Endodermal cell (in vitro differentiated cells): ENCODE measurements around the gene CACNA1H. TPM values are rescaled to one million over a fixed set of nuclear protein-coding genes. Genes with fewer than 3 reads are reported as not detected.

Source experiments
- DNase-seq: peaks from one replicate; pipeline ENCODE4 v3.0.0-alpha.2; 2017
- H3K27ac ChIP-seq: 2 replicates; pipeline ENCODE4 v1.5.1; 2013; ENCODE audit warnings: mild to moderate bottlenecking, low read depth, low read length, moderate library complexity
- H3K27me3 ChIP-seq: 2 replicates; pipeline ENCODE4 v1.6.1; 2013; ENCODE audit warnings: mild to moderate bottlenecking, low read length, moderate library complexity; ENCODE audit not compliant: insufficient read depth, control insufficient read depth, poor library complexity, severe bottlenecking
- H3K36me3 ChIP-seq: 2 replicates; pipeline ENCODE4 v1.7.0; 2013; ENCODE audit warnings: mild to moderate bottlenecking, low read length, moderate library complexity; ENCODE audit not compliant: control insufficient read depth, insufficient read depth
- H3K4me1 ChIP-seq: one replicate; pipeline ENCODE4 v1.7.0; 2013; ENCODE audit warnings: low read length; ENCODE audit not compliant: control insufficient read depth, insufficient read depth
- H3K4me3 ChIP-seq: 2 replicates; pipeline ENCODE4 v1.5.1; 2013; ENCODE audit warnings: mild to moderate bottlenecking, low read length, moderate library complexity
- H3K9ac ChIP-seq: 2 replicates; pipeline ENCODE4 v1.6.1; 2013; ENCODE audit warnings: mild to moderate bottlenecking, low read length, moderate library complexity; ENCODE audit not compliant: poor library complexity, severe bottlenecking; ENCODE audit errors: extremely low read depth
- H3K9me3 ChIP-seq: 2 replicates; pipeline ENCODE4 v1.6.1; 2013; ENCODE audit warnings: mild to moderate bottlenecking, low read length, moderate library complexity; ENCODE audit not compliant: control insufficient read depth
- H3K27ac Mint-ChIP-seq: 2 replicates; pipeline ENCODE4 v1.8.0; 2020; ENCODE audit warnings: mixed read lengths
- H3K27me3 Mint-ChIP-seq: 2 replicates; pipeline ENCODE4 v1.8.0; 2021; ENCODE audit warnings: mild to moderate bottlenecking, mixed read lengths; ENCODE audit not compliant: insufficient read depth
- H3K36me3 Mint-ChIP-seq: 2 replicates; pipeline ENCODE4 v1.8.0; 2020; ENCODE audit warnings: low read depth, mixed read lengths
- H3K4me1 Mint-ChIP-seq: 2 replicates; pipeline ENCODE4 v1.8.0; 2020; ENCODE audit warnings: mixed read lengths
- H3K4me3 Mint-ChIP-seq: 2 replicates; pipeline ENCODE4 v1.8.0; 2020; ENCODE audit warnings: mild to moderate bottlenecking, moderate library complexity, mixed read lengths
- H3K9me3 Mint-ChIP-seq: 2 replicates; pipeline ENCODE4 v1.8.0; 2020; ENCODE audit warnings: mild to moderate bottlenecking, mixed read lengths
- CTCF ChIP-seq: fragments of 200-600 bp; sonication (generic); conservative IDR thresholded peaks from 2 replicates; pipeline ENCODE4 v1.5.0; 2021; ENCODE audit warnings: antibody characterized with exemption, mild to moderate bottlenecking
- WGBS, 2 experiments: methylation state at CpG; one replicate each; pipeline versions ENCODE4 v1.1.5 to v1.1.7; 2013; ENCODE audit warnings: missing lambda C conversion rate in 2 of 2, mixed read lengths in 1 of 2; ENCODE audit not compliant: insufficient coverage in 1 of 2, insufficient read length in 1 of 2; 5-methylcytosine and 5-hydroxymethylcytosine counted together
- total RNA-seq, 2 donors: library from RNA; stranded (reverse); fragmentation: NEBNext Ultra II Directional in 1 of 2; extraction: Animal tissue kit (Norgen Biotek cat#: 25700) in 1 of 2; gene quantifications; 2 replicates in 1 of 2; 3 replicates in 1 of 2; pipeline ENCODE4 v1.2.1, GENCODE V29; 2021

CACNA1H gene
- total RNA-seq, 2 donors from 2014 or later: 31.6 to 45.0 TPM

- no peak for TF ChIP-seq CTCF
- no peaks in the 10 kb centered on the region for H3K9me3 ChIP-seq
- H3K4me3 ChIP-seq: no peak overlapping the region
- Mint-ChIP-seq H3K27ac (no peak overlapping the region), H3K27me3 (peaks cover 7% of the 10 kb centered on the region), H3K4me3 (no peak overlapping the region), H3K36me3 (peaks cover 8% of the 10 kb centered on the region), H3K9me3 (no peaks in the 10 kb centered on the region), H3K4me1 (no peaks in the 10 kb centered on the region)
- no peak overlapping the region for H3K27ac ChIP-seq
- H3K27me3 ChIP-seq: no peaks in the 10 kb centered on the region
- H3K36me3 ChIP-seq: no peaks in the 10 kb centered on the region
- 89% methylated on average over 18 to 25 of the region's 25 CpGs for WGBS, 2 experiments
- H3K9ac ChIP-seq: no peak overlapping the region
- H3K4me1 ChIP-seq: no peaks in the 10 kb centered on the region
- no peak for DNase-seq
These were observed 69.8 kb downstream of the CACNA1H start for GRCh38 chr16:1222553-1223354.

GRCh38 chr16:1223355-1224214 is 70.7 kb downstream of the CACNA1H start:
- Mint-ChIP-seq H3K36me3 (peaks cover 7% of the 10 kb centered on the region), H3K4me3 (no peak overlapping the region), H3K4me1 (no peaks in the 10 kb centered on the region), H3K27ac (no peak overlapping the region), H3K27me3 (peaks cover 8% of the 10 kb centered on the region), H3K9me3 (no peaks in the 10 kb centered on the region)
- no peak for TF ChIP-seq CTCF
- H3K4me1 ChIP-seq: no peaks in the 10 kb centered on the region
- no peak for DNase-seq
- H3K9me3 ChIP-seq: no peaks in the 10 kb centered on the region
- H3K27ac ChIP-seq: no peak overlapping the region
- no peaks in the 10 kb centered on the region for H3K36me3 ChIP-seq
- WGBS, 2 experiments: 93 to 96% methylated on average over 23 to 38 of the region's 38 CpGs
- no peaks in the 10 kb centered on the region for H3K27me3 ChIP-seq
- no peak overlapping the region for H3K9ac ChIP-seq
- no peak overlapping the region for H3K4me3 ChIP-seq

- Histone ChIP-seq H3K9ac (no peak overlapping the region), H3K4me1 (no peaks in the 10 kb centered on the region), H3K27ac (no peak overlapping the region), H3K36me3 (no peaks in the 10 kb centered on the region), H3K27me3 (no peaks in the 10 kb centered on the region), H3K9me3 (no peaks in the 10 kb centered on the region), H3K4me3 (no peak overlapping the region)
- H3K4me1 Mint-ChIP-seq: no peaks in the 10 kb centered on the region
- 83 to 89% methylated on average over 1 to 9 of the region's 9 CpGs for WGBS, 2 experiments
- no peak overlapping the region for H3K27ac Mint-ChIP-seq
- no peak overlapping the region for H3K4me3 Mint-ChIP-seq
- no peaks in the 10 kb centered on the region for H3K9me3 Mint-ChIP-seq
- TF ChIP-seq CTCF: no peak
- peaks cover 8% of the 10 kb centered on the region for H3K27me3 Mint-ChIP-seq
- peaks cover 7% of the 10 kb centered on the region for H3K36me3 Mint-ChIP-seq
- no peak for DNase-seq
These were observed 71.7 kb downstream of the CACNA1H start for GRCh38 chr16:1224558-1224957.
